Gastroesophageal sphincter (tissue), 3 donors: Measurements from ENCODE around the gene CACNA1C.

ENCODE experiments used
- CTCF ChIP-seq, 4 experiments: fragments of 200-600 bp in 2 of 4; fragments of 450-650 bp in 2 of 4; sonication (generic) in 1 of 4; IDR thresholded peaks; one replicate each; pipeline ENCODE4 v1.5.1; 2017 to 2019; ENCODE audit warnings: antibody characterized with exemption in 4 of 4, mild to moderate bottlenecking in 2 of 4, moderate library complexity in 2 of 4
- POLR2A ChIP-seq, 2 donors: fragments of 450-650 bp; IDR thresholded peaks; one replicate each; pipeline ENCODE4 v1.6.1; 2017; ENCODE audit warnings: antibody characterized with exemption in 2 of 2, mild to moderate bottlenecking in 2 of 2, moderate library complexity in 1 of 2
- POLR2AphosphoS5 ChIP-seq: sonication (generic); formaldehyde crosslinking; IDR thresholded peaks from one replicate; pipeline ENCODE4 v1.6.1; 2017; ENCODE audit warnings: antibody characterized with exemption

- no peak for TF ChIP-seq CTCF (IDR thresholded peaks at IDR 0.05)
- no peak for TF ChIP-seq POLR2AphosphoS5
- no peak for TF ChIP-seq POLR2A (IDR thresholded peaks at IDR 0.05)
Observed at GRCh38 chr12:2639020-2639298, 586.2 kb downstream of the CACNA1C start.
